Mesendoderm (in vitro differentiated cells): ENCODE results near the gene SMYD3.

ENCODE experiments used
- DNase-seq: peaks from one replicate; pipeline ENCODE4 v3.0.0; 2013
- H2AK5ac ChIP-seq: 2 replicates; pipeline ENCODE4 v1.6.1; 2013; ENCODE audit warnings: low read length, inconsistent platforms
- H2BK120ac ChIP-seq: 2 replicates; pipeline ENCODE4 v1.6.1; 2013; ENCODE audit warnings: low read depth, mild to moderate bottlenecking, low read length, moderate library complexity, mixed read lengths
- H2BK15ac ChIP-seq: replicated peaks from 2 replicates; pipeline ENCODE4 v1.6.1; 2013; ENCODE audit warnings: low read depth, mild to moderate bottlenecking, moderate library complexity
- H2BK5ac ChIP-seq: 2 replicates; pipeline ENCODE4 v1.6.1; 2013; ENCODE audit warnings: low read length, inconsistent platforms
- H3K18ac ChIP-seq: 2 replicates; pipeline ENCODE4 v1.6.1; 2013; ENCODE audit warnings: mild to moderate bottlenecking, low read length, mixed read lengths
- H3K23ac ChIP-seq: one replicate; pipeline ENCODE4 v1.6.1; 2013; ENCODE audit warnings: low read length
- H3K27ac ChIP-seq: 2 replicates; pipeline ENCODE4 v1.5.1; 2013; ENCODE audit warnings: low read depth, mild to moderate bottlenecking, inconsistent platforms, low read length, moderate library complexity
- H3K27me3 ChIP-seq: 2 replicates; pipeline ENCODE4 v1.6.1; 2013; ENCODE audit warnings: low read length, control low read depth, mild to moderate bottlenecking, inconsistent platforms; ENCODE audit not compliant: insufficient read depth, poor library complexity
- H3K36me3 ChIP-seq: 2 replicates; pipeline ENCODE4 v1.6.1; 2013; ENCODE audit warnings: low read length, inconsistent platforms; ENCODE audit not compliant: control insufficient read depth, insufficient read depth
- H3K4ac ChIP-seq: one replicate; pipeline ENCODE4 v1.6.1; 2013; ENCODE audit warnings: low read depth, mild to moderate bottlenecking, low read length, moderate library complexity
- H3K4me1 ChIP-seq: 2 replicates; pipeline ENCODE4 v1.6.1; 2013; ENCODE audit warnings: low read depth, low read length, inconsistent platforms; ENCODE audit not compliant: control insufficient read depth
- H3K4me2 ChIP-seq: 2 replicates; pipeline ENCODE4 v1.6.1; 2013; ENCODE audit warnings: low read length
- H3K4me3 ChIP-seq: 2 replicates; pipeline ENCODE4 v1.5.1; 2013; ENCODE audit warnings: mild to moderate bottlenecking, low read length
- H3K56ac ChIP-seq: one replicate; pipeline ENCODE4 v1.6.1; 2013; ENCODE audit warnings: low read length
- H3K79me1 ChIP-seq: 2 replicates; pipeline ENCODE4 v1.6.1; 2013; ENCODE audit warnings: low read length, inconsistent platforms
- H3K79me2 ChIP-seq: 2 replicates; pipeline ENCODE4 v1.6.1; 2013; ENCODE audit warnings: mild to moderate bottlenecking, low read length; ENCODE audit not compliant: control insufficient read depth, insufficient read depth
- H3K9ac ChIP-seq: 2 replicates; pipeline ENCODE4 v1.6.1; 2013; ENCODE audit warnings: low read length, inconsistent platforms
- H4K5ac ChIP-seq: one replicate; pipeline ENCODE4 v1.6.1; 2013; ENCODE audit warnings: low read length
- H4K8ac ChIP-seq: one replicate; pipeline ENCODE4 v1.6.1; 2013; ENCODE audit warnings: low read depth, mild to moderate bottlenecking, control low read depth, low read length, moderate library complexity
- WGBS: extraction: QIAGEN DNeasy Blood & Tissue Kit; methylation state at CpG from one replicate; pipeline ENCODE4 v1.1.7; 2013; ENCODE audit warnings: low lambda C conversion rate, missing lambda C conversion rate; ENCODE audit not compliant: insufficient coverage; ENCODE audit errors: extremely low coverage; 5-methylcytosine and 5-hydroxymethylcytosine counted together

SMYD3 gene

DNA sequence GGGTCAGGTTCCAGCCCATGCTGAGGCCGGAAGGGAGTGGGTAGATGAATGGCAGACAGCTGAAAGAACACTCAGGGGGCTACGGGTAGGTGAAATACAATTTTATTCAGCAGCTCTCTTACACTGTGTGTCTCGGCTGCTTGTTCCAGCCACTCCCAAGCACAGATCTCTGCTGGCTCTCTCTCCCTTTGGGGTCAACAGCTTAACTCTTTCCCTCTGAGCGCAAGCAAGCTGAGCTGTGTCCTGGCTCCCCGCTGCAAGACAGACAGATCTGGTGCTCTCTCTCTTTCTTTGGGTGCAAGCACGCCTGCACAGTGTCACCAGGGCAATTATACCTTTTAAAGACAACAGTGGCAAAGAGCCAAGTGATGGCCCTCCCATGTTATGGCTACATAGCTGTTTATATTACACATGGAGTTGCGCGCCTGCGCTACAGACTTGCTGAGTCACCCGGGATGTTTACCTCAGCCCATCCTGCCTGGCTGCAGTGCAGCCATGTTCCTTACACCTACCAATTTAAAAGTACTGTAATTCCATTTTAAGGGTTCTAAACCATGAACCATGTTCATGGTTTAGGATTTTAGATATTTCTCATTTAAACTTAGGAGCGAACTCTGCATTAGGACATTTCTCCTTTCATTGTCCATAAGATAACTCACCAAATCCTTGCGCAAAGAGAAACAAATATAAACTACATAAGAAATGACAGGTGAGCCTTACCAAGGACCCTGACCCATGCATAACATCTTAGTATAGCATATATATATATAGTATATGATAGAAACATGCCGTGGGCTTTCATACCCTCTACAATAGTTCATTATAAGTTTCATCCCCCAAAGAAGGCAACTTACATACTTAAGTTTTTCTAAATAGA is 396.5 kb downstream of the SMYD3 start:
- H2AK5ac ChIP-seq, result no peak overlapping the region
- no peak overlapping the region for H4K5ac ChIP-seq
- H3K9ac ChIP-seq, result no peak overlapping the region
- H3K4me2 ChIP-seq, result no peak overlapping the region
- H3K56ac ChIP-seq, result no peak overlapping the region
- DNase-seq, result peak; percentile 22
- no peak overlapping the region for H2BK120ac ChIP-seq
- no peak overlapping the region for H2BK15ac ChIP-seq
- no peak overlapping the region for H2BK5ac ChIP-seq
- no peak overlapping the region for H3K23ac ChIP-seq
- no peaks in the 10 kb centered on the region for H3K79me1 ChIP-seq
- no peaks in the 10 kb centered on the region for H3K36me3 ChIP-seq
- H3K4me3 ChIP-seq, result no peak overlapping the region
- H3K27ac ChIP-seq, result no peak overlapping the region
- no peaks in the 10 kb centered on the region for H3K79me2 ChIP-seq
- H3K4me1 ChIP-seq, result peaks cover 9% of the 10 kb centered on the region
- no CpG with 5 or more reads among the region's 13 CpGs for WGBS
- no peak overlapping the region for H4K8ac ChIP-seq
- H3K18ac ChIP-seq, result no peak overlapping the region
- H3K27me3 ChIP-seq, result no peaks in the 10 kb centered on the region
- H3K4ac ChIP-seq, result no peak overlapping the region

DNA sequence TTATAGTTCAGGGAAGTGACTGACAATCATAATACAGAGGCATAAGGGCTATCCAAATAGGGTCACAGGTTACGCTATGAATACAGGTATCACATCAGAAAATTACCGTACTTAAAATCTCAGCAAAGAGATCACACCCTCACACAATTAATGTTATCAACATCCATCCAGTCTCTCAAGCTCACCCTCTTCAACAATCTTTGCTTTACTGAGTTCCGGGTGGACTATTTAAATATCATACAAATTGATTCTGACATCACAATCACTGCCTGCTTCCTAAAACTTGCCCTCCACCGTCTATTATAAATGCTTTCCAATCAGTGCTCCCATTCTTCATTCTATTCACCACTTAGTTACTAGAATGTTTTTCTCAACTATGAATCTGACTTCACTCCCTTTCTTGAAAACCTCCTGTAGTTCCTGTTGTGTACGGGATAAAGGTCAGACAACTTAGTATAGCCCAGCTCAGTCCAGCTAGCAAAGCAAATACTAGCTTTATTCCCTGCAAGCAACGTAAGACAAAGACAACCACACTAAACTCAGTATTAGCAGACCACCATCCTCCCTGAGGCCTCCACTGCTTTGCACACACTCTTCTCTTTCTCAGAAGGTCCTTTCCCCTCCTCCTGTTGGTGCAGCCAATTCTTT is 398.7 kb downstream of the SMYD3 start:
- Histone ChIP-seq H3K23ac (no peak overlapping the region), H4K5ac (no peak overlapping the region), H3K36me3 (no peaks in the 10 kb centered on the region), H2BK5ac (no peak overlapping the region), H3K56ac (no peak overlapping the region), H3K4me3 (no peak overlapping the region), H2BK120ac (no peak overlapping the region), H4K8ac (no peak overlapping the region), H3K9ac (no peak overlapping the region), H3K27ac (no peak overlapping the region), H3K79me1 (no peaks in the 10 kb centered on the region), H3K4me1 (peaks cover 1% of the 10 kb centered on the region), H3K79me2 (no peaks in the 10 kb centered on the region), H2BK15ac (no peak overlapping the region), H3K4me2 (no peak overlapping the region), H3K4ac (no peak overlapping the region), H2AK5ac (no peak overlapping the region), H3K27me3 (no peaks in the 10 kb centered on the region), H3K18ac (no peak overlapping the region)
- DNase-seq, result no peak
- no CpG with 5 or more reads among the region's 6 CpGs for WGBS

DNA sequence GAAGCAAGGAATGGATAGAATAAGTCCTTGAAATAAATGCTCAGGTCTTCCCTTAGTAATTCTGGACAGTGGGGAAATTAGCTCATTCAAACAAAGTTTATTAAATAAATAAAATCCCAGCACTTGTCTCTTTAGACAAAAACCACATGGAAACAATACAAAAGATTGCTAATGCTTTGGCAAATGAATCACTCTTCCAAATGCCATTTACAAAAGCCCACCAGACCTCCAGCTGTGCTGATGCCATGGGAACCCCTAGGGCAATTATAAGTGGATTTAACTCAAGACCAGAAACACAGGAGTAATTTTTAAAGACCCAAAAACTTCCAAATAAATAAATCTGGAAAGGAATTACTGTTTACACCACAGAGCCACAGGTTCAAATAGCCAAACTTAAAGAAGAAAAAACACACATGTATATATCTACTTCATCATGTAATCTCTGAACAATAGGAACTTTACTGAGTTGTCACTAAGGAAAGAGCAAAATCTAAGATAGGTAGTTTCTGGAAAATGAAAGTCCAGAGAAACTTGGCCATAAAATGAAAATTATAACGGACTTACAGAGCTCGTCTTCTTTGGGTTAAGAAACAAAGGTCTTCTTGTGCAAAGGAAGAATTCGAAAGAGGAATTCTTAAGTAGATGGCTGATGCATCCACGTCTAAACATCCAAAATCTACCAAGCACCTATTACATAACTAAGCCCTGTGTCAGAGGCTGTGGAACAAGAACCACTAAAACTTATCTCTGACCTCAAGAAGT is 399.4 kb downstream of the SMYD3 start:
- Histone ChIP-seq H2BK5ac (no peak overlapping the region), H2BK15ac (no peak overlapping the region), H3K9ac (no peak overlapping the region), H3K4me2 (no peak overlapping the region), H3K4ac (no peak overlapping the region), H3K36me3 (no peaks in the 10 kb centered on the region), H3K79me1 (no peaks in the 10 kb centered on the region), H2AK5ac (no peak overlapping the region), H3K56ac (no peak overlapping the region), H3K4me1 (no peaks in the 10 kb centered on the region), H3K23ac (no peak overlapping the region), H3K4me3 (no peak overlapping the region), H4K8ac (no peak overlapping the region), H3K18ac (no peak overlapping the region), H4K5ac (no peak overlapping the region), H3K79me2 (no peaks in the 10 kb centered on the region), H2BK120ac (no peak overlapping the region), H3K27ac (no peak overlapping the region), H3K27me3 (no peaks in the 10 kb centered on the region)
- peak; percentile 29 for DNase-seq
- WGBS, result no CpG with 5 or more reads among the region's 4 CpGs

DNA sequence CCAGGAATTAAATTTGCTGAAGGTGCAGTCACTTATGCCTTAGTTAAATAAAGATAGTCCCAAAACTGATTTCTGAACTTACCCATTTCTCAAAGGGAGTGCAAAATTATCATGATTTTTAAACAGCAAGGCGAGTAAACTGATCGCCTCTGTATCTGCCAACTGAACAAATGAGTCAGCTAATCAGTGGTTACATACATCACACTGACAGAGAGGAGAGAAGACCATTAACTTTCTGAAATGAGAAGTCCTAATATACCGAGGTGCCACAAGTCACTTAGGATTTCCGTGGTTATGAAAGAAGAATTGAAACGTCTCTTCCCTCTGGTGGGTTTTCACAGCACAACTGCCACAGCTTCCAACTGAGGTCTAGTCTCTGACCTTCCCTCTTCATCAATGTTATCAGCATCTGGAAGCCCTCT is 400.7 kb downstream of the SMYD3 start:
- Histone ChIP-seq H4K8ac (no peak overlapping the region), H3K36me3 (no peaks in the 10 kb centered on the region), H3K4ac (no peak overlapping the region), H4K5ac (no peak overlapping the region), H2BK120ac (no peak overlapping the region), H3K4me3 (no peak overlapping the region), H3K56ac (no peak overlapping the region), H3K79me1 (no peaks in the 10 kb centered on the region), H3K79me2 (no peaks in the 10 kb centered on the region), H3K4me1 (no peaks in the 10 kb centered on the region), H3K4me2 (no peak overlapping the region), H2BK5ac (no peak overlapping the region), H3K27ac (no peak overlapping the region), H3K18ac (no peak overlapping the region), H3K27me3 (no peaks in the 10 kb centered on the region), H2BK15ac (no peak overlapping the region), H3K23ac (no peak overlapping the region), H3K9ac (no peak overlapping the region), H2AK5ac (no peak overlapping the region)
- no peak for DNase-seq
- WGBS, result no CpG with 5 or more reads among the region's 5 CpGs

DNA sequence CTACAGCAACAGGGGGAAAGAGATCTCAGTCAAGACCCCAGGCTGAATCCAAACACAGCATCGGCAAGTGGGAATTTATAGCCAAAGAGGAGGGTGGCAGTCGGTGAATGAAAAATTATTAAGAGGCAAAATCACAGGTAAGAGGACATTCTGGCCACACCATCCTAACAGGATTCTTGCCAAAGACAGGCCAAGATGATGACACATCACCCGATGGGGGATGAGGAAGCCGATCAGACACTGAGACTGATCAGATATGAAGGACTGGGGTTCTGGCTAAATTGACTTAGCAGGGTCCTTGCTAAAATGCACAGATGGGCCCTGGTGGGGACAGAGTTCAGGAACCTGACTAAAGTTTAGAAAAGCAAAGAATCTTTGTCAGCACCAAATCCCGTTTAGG is 402.2 kb downstream of the SMYD3 start:
- H3K27ac ChIP-seq, result no peak overlapping the region
- H3K36me3 ChIP-seq, result no peaks in the 10 kb centered on the region

More for the DNA sequence above, 402.2 kb downstream of the SMYD3 start:
- no CpG with 5 or more reads among the region's 5 CpGs for WGBS
- Histone ChIP-seq H3K23ac (no peak overlapping the region), H3K4ac (no peak overlapping the region), H3K9ac (no peak overlapping the region), H2BK120ac (peak overlapping the region; percentile 73), H3K79me1 (no peaks in the 10 kb centered on the region), H3K4me3 (no peak overlapping the region), H3K79me2 (no peaks in the 10 kb centered on the region), H2AK5ac (no peak overlapping the region), H3K18ac (peak overlapping the region; percentile 75), H2BK5ac (no peak overlapping the region), H2BK15ac (no peak overlapping the region), H4K8ac (no peak overlapping the region), H3K27me3 (no peaks in the 10 kb centered on the region), H3K4me1 (no peaks in the 10 kb centered on the region), H3K4me2 (no peak overlapping the region), H3K56ac (no peak overlapping the region), H4K5ac (no peak overlapping the region)
- no peak for DNase-seq
